ENCODE data around the gene DLL3.
"Not testable (repeated sequence)": the region's sequence is repeated elsewhere in the genome, so short reads cannot be mapped to it uniquely, and the experiment has no call there.

DLL3 gene, protein sequence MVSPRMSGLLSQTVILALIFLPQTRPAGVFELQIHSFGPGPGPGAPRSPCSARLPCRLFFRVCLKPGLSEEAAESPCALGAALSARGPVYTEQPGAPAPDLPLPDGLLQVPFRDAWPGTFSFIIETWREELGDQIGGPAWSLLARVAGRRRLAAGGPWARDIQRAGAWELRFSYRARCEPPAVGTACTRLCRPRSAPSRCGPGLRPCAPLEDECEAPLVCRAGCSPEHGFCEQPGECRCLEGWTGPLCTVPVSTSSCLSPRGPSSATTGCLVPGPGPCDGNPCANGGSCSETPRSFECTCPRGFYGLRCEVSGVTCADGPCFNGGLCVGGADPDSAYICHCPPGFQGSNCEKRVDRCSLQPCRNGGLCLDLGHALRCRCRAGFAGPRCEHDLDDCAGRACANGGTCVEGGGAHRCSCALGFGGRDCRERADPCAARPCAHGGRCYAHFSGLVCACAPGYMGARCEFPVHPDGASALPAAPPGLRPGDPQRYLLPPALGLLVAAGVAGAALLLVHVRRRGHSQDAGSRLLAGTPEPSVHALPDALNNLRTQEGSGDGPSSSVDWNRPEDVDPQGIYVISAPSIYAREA

DNA sequence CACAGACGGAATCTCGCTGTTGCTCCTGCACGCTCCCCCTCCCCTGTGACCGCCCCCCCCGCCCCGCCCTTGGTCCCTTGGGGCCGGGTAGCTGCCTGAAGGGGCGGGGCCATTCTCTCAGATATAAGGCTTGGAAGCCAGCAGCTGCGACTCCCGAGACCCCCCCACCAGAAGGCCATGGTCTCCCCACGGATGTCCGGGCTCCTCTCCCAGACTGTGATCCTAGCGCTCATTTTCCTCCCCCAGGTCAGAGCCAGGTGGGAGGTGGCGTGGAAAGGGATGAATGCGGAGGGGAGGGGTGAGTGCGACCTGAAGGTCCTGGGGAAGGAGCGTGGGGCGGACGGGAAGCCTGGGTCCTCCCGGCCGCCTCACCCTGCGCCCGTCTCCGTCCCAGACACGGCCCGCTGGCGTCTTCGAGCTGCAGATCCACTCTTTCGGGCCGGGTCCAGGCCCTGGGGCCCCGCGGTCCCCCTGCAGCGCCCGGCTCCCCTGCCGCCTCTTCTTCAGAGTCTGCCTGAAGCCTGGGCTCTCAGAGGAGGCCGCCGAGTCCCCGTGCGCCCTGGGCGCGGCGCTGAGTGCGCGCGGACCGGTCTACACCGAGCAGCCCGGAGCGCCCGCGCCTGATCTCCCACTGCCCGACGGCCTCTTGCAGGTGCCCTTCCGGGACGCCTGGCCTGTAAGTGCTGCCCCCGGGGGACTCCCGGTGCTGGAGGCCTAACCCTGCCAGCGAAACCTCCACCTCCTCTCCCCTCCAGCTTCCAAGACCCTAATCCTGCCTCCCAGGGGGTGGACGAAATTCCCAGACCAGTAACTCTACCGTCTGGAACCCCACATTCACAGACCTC is at the start of gene DLL3:
Gene DLL3, plus strand, starts transcription at position 150 of the 845 bp plus-strand sequence. Its CDS starts 28 bp downstream, at position 178.
- peak; percentile 73 for DNase-seq

DNA sequence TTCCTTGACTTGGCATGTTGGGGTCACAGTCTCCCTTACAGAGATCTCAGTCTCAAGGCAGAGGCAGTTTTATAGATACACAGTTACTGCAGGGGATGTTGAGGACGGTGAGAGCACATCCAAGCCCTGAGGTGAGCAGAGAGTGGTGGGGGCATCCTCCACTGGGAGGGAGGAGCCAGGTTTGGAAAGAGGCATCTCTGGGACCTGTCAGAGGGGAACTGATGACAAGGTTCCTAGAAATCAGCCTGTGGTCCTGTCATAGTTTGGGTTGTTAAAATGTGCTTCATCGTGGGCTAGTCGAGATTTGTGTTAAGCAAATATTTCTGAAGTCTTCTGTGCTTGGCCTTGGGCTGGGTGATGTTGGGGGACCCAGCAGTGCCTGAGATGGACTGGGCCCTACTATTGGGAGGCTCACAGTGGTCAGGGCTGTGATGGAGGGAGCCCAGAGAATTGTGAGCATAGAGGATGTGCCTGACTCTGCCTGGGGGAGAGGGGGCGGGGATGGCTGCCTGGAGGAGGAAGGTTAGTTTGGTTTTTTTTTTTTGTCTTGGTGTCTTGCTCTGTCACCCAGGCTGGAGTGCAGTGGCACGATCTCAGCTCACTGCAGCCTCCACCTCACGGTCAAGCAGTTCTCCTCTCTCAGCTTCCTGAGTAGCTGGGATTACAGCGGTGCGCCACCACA is 49.5 kb upstream of the DLL3 start:
- DNase-seq: no peak

DNA sequence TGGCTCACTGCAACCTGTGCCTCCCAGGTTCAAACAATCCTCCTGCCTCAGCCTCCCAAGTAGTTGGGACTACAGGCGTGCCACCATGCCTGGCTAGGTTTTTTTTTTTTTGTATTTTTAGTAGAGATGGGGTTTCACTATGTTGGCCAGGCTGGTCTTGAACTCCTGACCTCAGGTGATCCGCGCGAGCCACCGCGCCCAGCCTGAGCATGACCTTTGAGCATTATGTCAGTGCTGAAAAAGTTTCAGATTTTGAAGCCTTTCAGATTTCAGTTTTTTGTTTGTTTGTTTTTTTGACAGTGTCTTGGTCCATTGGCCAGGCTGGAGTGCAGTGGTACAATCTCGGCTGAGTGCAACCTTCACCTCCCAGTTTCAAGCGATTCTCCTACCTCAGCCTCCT is 47.5 kb upstream of the DLL3 start:
- not testable (repeated sequence) for DNase-seq

DNA sequence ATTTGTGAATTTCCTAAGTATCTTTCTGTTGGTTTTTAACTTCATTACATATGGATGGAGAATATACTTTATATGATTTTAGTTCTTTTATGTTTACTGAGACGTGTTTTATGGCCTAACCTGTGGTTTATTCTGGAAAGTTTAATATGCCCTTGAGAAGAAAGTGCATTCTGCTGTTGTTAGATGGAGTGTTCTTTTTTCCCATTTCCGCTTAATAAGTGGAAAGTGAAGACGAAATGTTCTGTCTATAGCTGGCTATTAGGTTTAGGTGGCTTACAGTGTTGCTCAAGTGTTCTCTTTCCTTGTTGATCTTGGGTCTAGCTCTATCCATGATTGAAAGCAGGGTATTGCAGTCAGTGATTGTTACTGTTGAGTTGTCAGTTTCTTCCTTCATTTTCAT is 35.3 kb upstream of the DLL3 start:
- no peak for DNase-seq

DNA sequence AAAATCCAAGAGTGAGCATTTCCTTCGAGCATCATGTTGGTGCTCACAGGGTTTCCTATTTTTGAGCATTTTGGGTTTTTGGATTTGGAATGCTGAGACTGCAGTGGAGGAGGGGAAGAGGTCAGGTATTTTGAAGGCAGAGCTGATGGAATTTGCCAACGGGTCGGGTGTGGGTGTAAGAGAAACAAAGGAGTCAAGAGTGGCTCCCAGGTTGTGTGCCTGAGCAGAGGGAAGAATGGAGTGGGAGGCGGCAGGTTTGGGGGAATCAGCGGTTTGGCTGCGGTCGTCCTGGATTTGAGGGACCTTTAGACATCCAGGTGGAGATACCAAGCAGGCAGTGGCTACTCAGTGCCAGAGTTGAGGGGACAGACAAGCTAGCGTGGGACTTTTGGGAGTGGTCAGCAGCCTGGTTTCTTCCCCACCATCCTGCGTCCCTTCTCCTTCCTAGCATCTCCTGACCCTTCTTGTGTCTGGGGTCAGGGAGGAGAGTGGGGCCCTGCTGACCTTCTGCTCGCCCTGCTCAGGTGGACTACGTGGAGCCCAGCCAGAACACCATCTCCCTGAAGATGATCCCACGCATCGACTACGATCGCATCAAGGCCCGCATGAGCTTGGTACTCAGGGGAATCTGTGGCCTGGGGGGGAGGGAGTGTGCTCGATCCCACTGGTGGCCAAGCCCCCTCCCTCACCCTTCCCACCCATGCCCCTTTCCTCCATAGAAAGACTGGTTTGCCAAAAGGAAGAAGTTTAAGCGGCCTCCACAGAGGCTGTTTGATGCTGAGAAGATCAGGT is 32.6 kb upstream of the DLL3 start:
- no peak for DNase-seq

DNA sequence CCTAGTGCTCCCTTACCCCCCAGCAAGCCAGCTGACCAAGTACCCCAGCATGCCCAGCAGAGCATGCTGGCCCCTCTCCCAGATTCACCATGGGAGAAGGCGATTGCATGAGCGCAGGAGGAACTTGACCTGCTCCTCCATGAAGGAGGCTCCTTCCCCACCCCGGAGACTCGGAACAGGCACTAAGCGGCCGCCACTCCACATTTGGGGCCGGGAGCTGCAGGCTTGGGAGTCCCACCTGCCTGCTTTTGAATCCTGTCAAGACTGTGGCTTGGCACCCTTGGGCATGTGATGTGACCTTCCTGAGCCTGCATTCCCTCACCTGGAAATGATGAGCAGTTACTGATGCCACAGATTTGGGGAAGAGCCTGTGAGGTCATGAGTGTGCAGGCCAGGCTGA is 30.8 kb upstream of the DLL3 start:
- no peak for DNase-seq

DNA sequence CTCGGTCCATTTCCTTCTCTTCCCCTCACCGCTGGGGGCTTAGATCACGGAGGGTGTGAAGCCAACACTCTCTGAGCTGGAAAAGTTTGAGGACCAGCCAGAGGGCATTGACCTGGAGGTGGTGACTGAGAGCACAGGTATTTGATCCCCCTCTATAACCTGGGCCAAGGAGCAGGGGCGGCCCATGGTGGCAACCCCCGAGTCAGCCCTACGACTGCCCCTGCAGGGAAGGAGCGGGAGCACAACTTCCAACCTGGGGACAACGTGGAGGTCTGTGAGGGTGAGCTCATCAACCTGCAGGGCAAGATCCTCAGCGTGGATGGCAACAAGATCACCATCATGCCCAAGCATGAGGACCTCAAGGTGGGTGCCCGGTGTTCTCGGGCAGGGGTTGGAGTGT is 29.7 kb upstream of the DLL3 start:
- no peak for DNase-seq

DNA sequence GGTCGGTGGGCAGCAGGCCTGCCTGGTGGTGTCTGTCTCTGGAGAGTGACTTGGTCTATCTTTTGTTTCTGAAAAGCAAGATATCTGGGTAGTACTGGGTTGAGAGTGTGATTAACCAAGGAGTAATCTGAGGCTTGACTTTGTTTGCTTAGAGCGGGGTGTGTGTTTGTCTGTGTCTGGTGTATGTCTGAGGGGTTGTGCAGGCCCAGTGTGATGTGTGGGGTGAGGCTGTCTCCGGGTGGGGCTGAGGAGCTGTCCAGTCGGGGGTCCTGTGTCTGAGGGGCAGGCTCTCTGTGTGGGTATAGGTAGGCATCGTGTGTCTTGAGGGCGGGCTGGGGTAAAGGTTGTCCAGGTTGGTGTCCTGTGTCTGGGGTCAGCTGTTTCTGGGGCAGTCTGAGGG is 29.2 kb upstream of the DLL3 start:
- DNase-seq: no peak

DNA sequence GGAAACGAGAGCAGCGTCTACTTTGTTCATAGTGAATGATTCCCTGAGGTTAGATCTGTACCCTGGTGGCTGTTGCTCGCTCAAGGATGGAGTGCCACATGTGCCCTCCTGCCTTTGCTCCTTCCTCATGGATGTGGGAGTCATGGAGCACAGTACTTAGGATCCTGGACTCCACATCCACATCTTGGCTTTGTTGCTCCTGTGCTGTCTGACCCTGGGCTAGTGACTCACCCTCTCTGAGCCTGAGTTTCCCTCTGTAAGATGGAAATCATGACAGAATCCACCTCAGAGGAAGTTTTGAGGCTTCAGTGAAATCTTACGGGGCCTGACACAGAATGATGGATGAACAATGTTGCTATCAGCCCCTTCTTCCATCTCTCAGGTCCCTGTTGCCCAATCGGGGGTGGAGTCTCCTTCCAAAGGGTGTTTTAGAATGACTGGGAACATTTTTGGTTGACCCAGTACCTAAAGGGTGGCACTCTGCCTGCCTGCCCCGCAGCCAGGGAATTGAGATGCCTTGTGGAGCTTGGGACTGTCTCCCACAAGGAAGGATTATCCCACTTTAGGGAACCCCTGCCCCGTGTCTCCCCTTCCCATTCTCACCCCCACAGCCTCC is 27.9 kb upstream of the DLL3 start:
- no peak for DNase-seq

DNA sequence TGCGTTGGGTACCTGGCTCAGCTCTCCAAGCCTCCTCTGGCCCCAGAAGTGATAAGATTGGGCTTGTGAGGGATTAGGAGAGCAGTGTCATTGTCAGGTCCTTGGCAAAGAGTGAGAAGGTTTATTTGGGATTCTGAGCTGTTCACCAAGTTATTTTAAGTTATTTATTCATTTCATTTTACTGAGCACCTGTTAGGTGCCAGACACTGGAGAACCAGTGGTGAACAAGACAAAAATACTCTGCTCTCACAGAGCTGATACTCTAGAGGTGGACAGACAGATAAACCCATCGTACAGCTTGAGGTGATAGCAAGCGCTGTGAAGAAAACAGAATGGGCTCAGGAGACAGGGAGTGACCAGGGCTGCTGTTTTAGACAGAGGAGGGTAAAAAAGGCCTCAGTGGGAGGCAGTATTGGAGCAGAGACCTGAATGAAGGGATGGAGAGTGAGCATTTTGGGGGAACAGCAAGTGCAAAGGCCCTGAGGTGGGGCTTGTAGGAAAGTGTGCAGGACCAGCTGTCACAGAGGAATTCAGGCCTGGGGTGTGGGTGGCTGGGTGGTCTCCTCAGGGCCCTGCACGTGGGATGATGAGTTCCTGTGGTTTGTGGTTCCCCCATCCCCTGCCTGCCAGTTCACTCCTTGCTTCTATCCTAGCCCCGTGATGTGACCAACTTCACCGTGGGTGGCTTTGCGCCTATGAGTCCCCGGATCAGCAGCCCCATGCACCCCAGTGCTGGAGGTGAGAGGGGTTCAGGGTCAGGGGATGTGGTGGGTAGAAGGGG is 26.8 kb upstream of the DLL3 start:
- no peak for DNase-seq

DNA sequence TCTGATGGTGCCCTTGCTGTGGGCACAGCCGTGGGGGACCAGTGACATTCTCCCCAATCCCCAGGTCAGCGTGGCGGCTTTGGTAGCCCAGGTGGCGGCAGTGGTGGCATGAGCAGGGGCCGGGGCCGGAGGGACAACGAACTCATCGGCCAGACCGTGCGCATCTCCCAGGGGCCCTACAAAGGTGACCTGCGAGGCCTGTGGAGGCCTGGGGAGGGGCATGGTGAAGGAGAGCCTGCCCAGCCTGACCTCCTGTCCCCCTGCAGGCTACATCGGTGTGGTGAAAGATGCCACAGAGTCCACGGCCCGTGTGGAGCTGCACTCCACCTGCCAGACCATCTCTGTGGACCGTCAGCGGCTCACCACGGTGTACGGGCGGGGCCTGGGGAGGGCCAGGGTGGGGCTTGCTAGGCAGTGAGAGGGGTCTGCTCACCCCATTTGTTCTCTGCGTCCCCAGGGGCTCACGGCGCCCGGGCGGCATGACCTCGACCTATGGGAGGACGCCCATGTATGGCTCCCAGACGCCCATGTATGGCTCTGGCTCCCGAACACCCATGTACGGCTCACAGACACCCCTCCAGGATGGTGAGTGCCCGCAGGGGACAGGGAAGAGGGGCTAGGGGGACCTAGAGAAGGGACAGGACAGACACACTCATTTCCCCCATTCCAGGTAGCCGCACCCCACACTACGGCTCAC is 25.9 kb upstream of the DLL3 start:
- DNase-seq: no peak

DNA sequence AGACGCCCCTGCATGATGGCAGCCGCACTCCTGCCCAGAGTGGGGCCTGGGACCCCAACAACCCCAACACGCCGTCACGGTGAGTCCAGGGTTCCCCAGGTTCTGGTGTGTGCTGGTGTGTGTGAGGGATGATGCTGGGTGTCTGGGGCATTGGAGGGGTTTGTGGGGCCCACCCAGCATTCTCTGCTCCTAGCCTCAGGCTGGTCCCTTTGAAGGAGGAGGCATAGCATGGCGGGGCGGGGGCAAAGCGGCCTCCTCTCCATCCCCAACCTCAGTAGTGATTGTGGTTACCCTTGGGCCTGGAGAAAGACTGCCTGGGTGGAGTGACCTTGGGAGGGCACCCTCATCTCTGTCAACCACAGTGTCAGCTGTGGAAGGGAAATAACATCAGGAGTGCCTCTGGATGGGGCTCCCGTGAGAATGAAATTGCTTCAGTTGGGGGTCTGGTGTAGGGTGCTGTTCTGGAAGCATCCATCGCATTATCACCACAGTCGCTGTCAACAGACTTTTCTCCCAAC is 25.2 kb upstream of the DLL3 start:
- DNase-seq: no peak

DNA sequence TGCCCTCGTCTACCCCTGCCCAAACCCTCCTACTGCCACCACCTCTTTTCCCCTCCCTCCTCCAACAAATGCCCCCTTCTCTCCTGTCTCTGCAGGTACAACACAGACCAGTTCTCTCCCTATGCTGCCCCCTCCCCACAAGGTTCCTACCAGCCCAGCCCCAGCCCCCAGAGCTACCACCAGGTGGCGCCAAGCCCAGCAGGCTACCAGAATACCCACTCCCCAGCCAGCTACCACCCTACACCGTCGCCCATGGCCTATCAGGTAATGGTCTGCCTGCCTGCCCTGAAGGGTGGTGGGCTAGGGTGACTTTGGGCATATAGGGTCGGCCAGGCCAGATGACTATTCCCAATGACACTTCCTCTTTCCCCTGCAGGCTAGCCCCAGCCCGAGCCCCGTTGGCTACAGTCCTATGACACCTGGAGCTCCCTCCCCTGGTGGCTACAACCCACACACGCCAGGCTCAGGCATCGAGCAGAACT is 24.6 kb upstream of the DLL3 start:
- peak; percentile 29 for DNase-seq

DNA sequence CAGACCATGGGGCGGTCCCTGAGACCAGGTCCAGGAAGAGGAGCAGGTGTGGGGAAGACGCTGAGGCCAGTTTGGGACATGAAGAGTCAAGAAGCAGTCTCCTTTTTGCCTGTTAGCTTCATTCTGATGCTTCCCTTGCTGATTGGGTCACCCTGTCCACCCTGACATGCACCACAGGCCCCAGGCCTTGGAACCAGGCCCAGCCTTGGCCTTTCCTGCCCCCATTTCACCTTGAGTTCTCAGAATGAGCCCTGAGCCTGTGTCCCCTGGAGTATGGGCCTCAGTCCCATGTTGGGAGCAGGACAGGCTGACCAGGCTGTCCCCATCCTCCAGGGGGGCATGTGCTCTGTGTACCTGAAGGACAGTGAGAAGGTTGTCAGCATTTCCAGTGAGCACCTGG is 23.0 kb upstream of the DLL3 start:
- no peak for DNase-seq

DNA sequence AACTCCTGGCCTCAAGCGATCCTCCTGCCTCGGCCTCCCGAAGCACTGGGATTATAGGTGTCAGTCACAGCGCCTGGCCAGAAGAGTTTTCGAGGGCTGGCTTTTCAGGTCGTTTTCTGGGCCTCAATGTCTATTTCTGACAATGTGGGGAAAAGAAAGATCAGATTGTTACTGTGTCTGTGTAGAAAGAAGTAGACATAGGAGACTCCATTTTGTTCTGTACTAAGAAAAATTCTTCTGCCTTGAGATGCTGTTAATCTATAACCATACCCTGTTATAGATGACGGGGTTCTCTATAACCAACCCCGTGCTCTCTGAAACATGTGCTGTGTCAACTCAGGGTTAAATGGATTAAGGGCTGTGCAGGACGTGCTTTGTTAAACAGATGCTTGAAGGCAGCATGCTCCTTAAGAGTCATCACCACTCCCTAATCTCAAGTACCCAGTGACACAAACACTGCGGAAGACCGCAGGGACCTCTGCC is 19.4 kb upstream of the DLL3 start:
- not testable (repeated sequence) for DNase-seq

DNA sequence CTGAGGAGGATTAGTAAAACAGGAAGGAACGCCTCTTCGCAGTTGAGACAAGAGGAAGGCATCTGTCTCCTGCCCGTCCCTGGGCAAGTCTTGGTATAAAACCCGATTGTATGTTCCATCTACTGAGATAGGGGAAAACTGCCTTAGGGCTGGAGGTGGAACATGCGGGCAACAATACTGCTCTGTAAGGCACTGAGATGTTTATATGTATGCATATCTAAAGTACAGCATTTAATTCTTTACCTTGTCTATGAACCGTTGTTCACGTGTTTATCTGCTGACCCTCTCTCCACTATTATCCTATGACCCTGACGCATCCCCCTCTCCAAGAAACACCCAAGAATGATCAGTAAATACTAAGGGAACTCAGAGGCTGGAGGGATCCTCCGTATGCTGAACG is 18.8 kb upstream of the DLL3 start:
- DNase-seq: no peak

DNA sequence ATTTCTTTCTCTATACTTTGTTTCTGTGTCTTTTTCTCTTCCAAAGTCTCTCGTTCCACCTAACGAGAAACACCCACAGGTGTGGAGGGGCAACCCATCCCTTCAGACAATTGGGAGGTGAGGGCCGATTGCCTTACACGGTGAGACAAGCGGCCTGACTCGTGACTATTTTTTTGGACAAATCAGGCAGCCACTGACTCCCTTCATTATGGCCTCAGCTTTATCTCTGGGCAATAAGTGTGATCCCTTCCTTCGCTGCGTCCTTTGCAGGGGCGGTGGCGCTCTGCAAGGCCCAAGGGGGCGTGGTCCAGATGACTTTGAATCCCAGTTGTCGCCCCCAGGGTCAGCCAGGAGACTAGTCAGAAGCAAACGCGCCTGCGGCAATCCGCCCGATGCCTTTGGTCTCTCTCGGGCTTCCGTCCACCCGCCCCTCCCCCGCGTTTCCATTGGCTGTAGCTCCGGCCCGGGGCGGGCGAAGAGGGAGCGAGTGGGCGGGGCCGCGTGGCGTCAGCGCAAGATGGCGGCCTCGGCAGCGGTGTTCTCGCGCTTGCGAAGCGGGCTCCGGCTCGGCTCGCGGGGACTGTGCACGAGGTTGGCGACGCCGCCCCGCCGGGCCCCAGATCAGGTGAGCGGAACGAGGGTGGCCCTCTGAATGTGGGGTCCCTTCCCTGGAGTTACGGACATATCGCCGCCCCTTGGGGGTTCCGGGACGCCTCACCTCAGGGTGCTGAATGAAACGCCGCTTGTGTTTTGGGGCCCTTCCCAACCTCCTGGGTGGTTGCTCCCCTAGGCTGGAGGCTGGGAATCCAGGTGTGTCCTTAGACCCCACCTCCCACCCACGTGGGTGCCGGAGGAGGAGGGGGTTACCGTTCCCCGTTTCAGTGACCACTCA is 18.2 kb upstream of the DLL3 start, which contains the start of gene TIMM50:
Gene TIMM50, plus strand, starts transcription at position 502 of the 892 bp plus-strand sequence. Its CDS starts 16 bp downstream, at position 518.
- peak; percentile 98 for DNase-seq

DNA sequence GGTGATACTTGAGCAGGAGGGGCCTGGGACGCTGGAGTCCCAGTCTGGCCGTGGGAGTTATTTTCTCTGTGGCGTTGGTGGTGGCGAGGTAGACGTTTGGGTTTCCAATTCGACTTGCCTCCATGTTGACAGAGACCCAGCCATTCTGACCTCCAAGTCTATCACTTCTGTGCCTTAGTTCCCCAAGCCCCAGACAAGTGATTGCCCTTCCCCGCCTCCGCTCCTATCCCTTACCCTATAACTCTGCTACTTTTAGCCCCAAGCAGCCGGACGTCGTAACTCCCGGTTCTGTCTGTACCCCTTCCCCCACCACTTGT is 17.6 kb upstream of the DLL3 start:
- DNase-seq: no peak

DNA sequence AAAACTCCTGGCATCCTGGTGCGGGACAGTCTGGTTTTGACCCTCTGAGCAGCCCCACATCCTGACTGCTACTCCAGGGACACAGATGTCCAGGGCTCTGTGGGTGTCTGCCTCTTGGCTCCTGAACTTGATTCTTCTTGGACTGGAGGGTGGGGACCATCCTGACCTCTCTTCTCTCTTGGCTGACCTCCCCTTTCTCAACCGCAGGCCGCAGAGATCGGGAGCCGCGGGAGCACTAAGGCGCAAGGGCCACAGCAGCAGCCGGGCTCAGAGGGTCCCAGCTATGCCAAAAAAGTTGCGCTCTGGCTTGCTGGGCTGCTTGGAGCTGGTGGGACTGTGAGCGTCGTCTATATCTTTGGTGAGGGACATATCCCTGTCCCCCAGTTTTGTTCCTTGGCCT is 17.1 kb upstream of the DLL3 start:
- no peak for DNase-seq

Measured in SHP77 treated with DMSO at 0.1 percent for 48 hours (cell line).